IPS-18c (cell line): Measurements from ENCODE around the gene ZNF205.
"Not testable (repeated sequence)": the region's sequence is repeated elsewhere in the genome, so short reads cannot be mapped to it uniquely, and the experiment has no call there.

Experiments used
- H3K4me3 ChIP-seq: 2 replicates; pipeline ENCODE4 v1.7.0; 2013; ENCODE audit warnings: low read depth, mild to moderate bottlenecking, low read length, moderate library complexity; ENCODE audit not compliant: insufficient read depth
- H3K9me3 ChIP-seq: one replicate; pipeline ENCODE4 v1.6.1; 2013; ENCODE audit warnings: mild to moderate bottlenecking, low read length, moderate library complexity; ENCODE audit not compliant: control insufficient read depth, insufficient read depth

ZNF205 gene

GRCh38 chr16:3112058-3112880, at the start of gene ZNF205:
Gene ZNF205 (plus strand): TSS chr16:3112586. CDS start chr16:3113431, 845 bp downstream.
- Histone ChIP-seq H3K4me3 (peak within 1 kb of the TSS; percentile 100), H3K9me3 (peaks cover 3% of the 10 kb centered on the region)

- Histone ChIP-seq H3K4me3 (no peak overlapping the region), H3K9me3 (no peaks in the 10 kb centered on the region)
These were observed 48.6 kb upstream of the ZNF205 start for GRCh38 chr16:3063625-3064386.

GRCh38 chr16:3065069-3065741, 47.2 kb upstream of the ZNF205 start, which contains the start of gene IL32:
Gene IL32 (plus strand): TSS chr16:3065640. CDS start chr16:3065812, 172 bp downstream.
- no peak within 1 kb of the TSS for H3K4me3 ChIP-seq
- no peaks in the 10 kb centered on the region for H3K9me3 ChIP-seq

- Histone ChIP-seq H3K4me3 (no peak overlapping the region), H3K9me3 (no peaks in the 10 kb centered on the region)
These were observed 46.5 kb upstream of the ZNF205 start for GRCh38 chr16:3065742-3066439.

- Histone ChIP-seq H3K9me3 (no peaks in the 10 kb centered on the region), H3K4me3 (no peak overlapping the region)
These were observed 46.0 kb upstream of the ZNF205 start for GRCh38 chr16:3066440-3066748.

- H3K4me3 ChIP-seq = no peak overlapping the region
- H3K9me3 ChIP-seq = no peaks in the 10 kb centered on the region
These were observed 43.9 kb upstream of the ZNF205 start for GRCh38 chr16:3068487-3068886.

GRCh38 chr16:3069146-3069545, 43.2 kb upstream of the ZNF205 start:
- not testable (repeated sequence) for H3K4me3 ChIP-seq, H3K9me3 ChIP-seq

- no peak overlapping the region for H3K4me3 ChIP-seq
- no peaks in the 10 kb centered on the region for H3K9me3 ChIP-seq
These were observed 41.7 kb upstream of the ZNF205 start for GRCh38 chr16:3070608-3071111.

- Histone ChIP-seq H3K9me3 (no peaks in the 10 kb centered on the region), H3K4me3 (no peak overlapping the region)
These were observed 40.7 kb upstream of the ZNF205 start for GRCh38 chr16:3071655-3072054.

- not testable (repeated sequence) for H3K9me3 ChIP-seq, H3K4me3 ChIP-seq
These were observed 40.2 kb upstream of the ZNF205 start for GRCh38 chr16:3072148-3072547.

GRCh38 chr16:3072576-3073263, 39.7 kb upstream of the ZNF205 start:
- H3K4me3 ChIP-seq, H3K9me3 ChIP-seq: not testable (repeated sequence)

GRCh38 chr16:3073448-3073847, 38.9 kb upstream of the ZNF205 start:
- no peak overlapping the region for H3K4me3 ChIP-seq

GRCh38 chr16:3074860-3075522, 37.4 kb upstream of the ZNF205 start:
- H3K9me3 ChIP-seq = no peaks in the 10 kb centered on the region

More at GRCh38 chr16:3073448-3073847, 38.9 kb upstream of the ZNF205 start:
- no peaks in the 10 kb centered on the region for H3K9me3 ChIP-seq

GRCh38 chr16:3075523-3075915, 36.9 kb upstream of the ZNF205 start:
- Histone ChIP-seq H3K4me3 (no peak overlapping the region), H3K9me3 (no peaks in the 10 kb centered on the region)

More at GRCh38 chr16:3074860-3075522, 37.4 kb upstream of the ZNF205 start:
- H3K4me3 ChIP-seq = no peak overlapping the region

- not testable (repeated sequence) for H3K4me3 ChIP-seq, H3K9me3 ChIP-seq
These were observed 36.4 kb upstream of the ZNF205 start for GRCh38 chr16:3075946-3076345.

GRCh38 chr16:3076577-3076976, 35.8 kb upstream of the ZNF205 start:
- no peak overlapping the region for H3K4me3 ChIP-seq
- H3K9me3 ChIP-seq = peaks cover 2% of the 10 kb centered on the region
